ENCODE results near the gene NGEF. TPM values are rescaled to one million over a fixed set of nuclear protein-coding genes. Genes with fewer than 3 reads are reported as not detected.

Gene NGEF
- polyA plus RNA-seq, 1 experiment, result 0.10 TPM

DNA sequence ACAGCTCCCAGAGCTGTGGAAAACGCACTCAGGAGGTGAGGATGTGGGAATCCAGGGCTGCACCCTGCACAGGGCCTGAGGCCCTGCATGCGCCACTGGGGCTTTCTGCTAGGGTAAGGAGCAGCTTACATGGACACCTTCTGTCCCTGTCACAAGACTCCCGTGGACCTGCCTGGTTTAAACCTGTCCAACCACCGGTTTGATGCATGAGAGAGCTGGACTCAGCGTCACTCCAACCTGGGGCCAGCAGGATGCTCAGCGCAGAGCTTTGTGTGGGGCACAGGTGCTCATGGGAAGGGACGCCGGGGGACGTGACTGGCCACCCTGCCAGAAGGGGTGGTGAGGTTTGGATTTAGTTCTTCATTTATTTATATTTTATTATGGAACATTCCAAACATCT lies 118.8 kb downstream of the NGEF start:
- ChIA-PET POLR2A (no interaction called here), CTCF (no interaction called here)
- TF ChIP-seq CTCF (IDR thresholded peaks at IDR 0.05; ENCODE audit: low read depth, low read length), result no peak
- Histone ChIP-seq H3K27ac (ENCODE audit: low read depth, low read length) (no peak overlapping the region), H3K4me3 (ENCODE audit: low read depth, low read length) (no peak overlapping the region), H3K27me3 (ENCODE audit: control insufficient read depth, insufficient read depth, low read length) (peaks cover 2% of the 10 kb centered on the region), H3K9me3 (ENCODE audit: control insufficient read depth, insufficient read depth, low read length) (no peaks in the 10 kb centered on the region; the same call in 1 of the 2 replicates)
- DNase-seq (ENCODE audit: low read depth, low spot score), result no peak

GRCh38 chr2:232893834-232894233 lies 119.2 kb downstream of the NGEF start:
- POLR2A ChIA-PET, result no interaction called here
- CTCF ChIA-PET, result no interaction called here
- no peaks in the 10 kb centered on the region; the same call in 1 of the 2 replicates for H3K9me3 ChIP-seq (ENCODE audit: control insufficient read depth, insufficient read depth, low read length)
- TF ChIP-seq CTCF (IDR thresholded peaks at IDR 0.05; ENCODE audit: low read depth, low read length), result no peak
- H3K27me3 ChIP-seq (ENCODE audit: control insufficient read depth, insufficient read depth, low read length), result peaks cover 2% of the 10 kb centered on the region
- no peak for DNase-seq (ENCODE audit: low read depth, low spot score)
- no peak overlapping the region for H3K27ac ChIP-seq (ENCODE audit: low read depth, low read length)
- H3K4me3 ChIP-seq (ENCODE audit: low read depth, low read length), result no peak overlapping the region

DNA sequence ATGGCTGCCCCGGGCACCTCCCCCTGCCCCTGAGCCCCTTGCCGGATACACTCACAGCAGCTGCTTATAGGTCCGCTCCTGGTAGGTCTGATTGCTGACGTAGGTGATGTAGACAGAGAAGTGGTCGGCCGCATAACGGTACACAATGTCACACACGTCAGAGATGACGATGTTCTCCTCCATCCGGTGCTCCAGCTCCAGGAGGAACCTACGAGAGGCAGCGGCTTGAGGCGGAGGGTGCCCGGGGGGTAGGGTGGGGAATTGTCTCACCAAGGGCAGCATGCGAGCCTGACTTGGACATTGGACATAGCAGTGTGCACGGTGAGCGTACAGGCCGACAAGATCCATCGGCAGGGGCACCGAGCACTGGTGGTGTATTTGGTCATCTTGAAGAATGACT lies 120.2 kb downstream of the NGEF start:
- POLR2A ChIA-PET, result no interaction called here
- Histone ChIP-seq H3K27me3 (ENCODE audit: control insufficient read depth, insufficient read depth, low read length) (peaks cover 2% of the 10 kb centered on the region), H3K9me3 (ENCODE audit: control insufficient read depth, insufficient read depth, low read length) (no peaks in the 10 kb centered on the region; the same call in 1 of the 2 replicates), H3K4me3 (ENCODE audit: low read depth, low read length) (no peak overlapping the region), H3K27ac (ENCODE audit: low read depth, low read length) (no peak overlapping the region)
- CTCF ChIA-PET, result no interaction called here
- TF ChIP-seq CTCF (IDR thresholded peaks at IDR 0.05; ENCODE audit: low read depth, low read length), result no peak
- no peak for DNase-seq (ENCODE audit: low read depth, low spot score)

- no peak for TF ChIP-seq CTCF (IDR thresholded peaks at IDR 0.05; ENCODE audit: low read depth, low read length)
- POLR2A ChIA-PET, result no interaction called here
- CTCF ChIA-PET, result no interaction called here
- H3K27me3 ChIP-seq (ENCODE audit: control insufficient read depth, insufficient read depth, low read length), result peaks cover 2% of the 10 kb centered on the region
- no peak for DNase-seq (ENCODE audit: low read depth, low spot score)
- H3K9me3 ChIP-seq (ENCODE audit: control insufficient read depth, insufficient read depth, low read length), result no peaks in the 10 kb centered on the region; the same call in 1 of the 2 replicates
- no peak overlapping the region for H3K4me3 ChIP-seq (ENCODE audit: low read depth, low read length)
- no peak overlapping the region for H3K27ac ChIP-seq (ENCODE audit: low read depth, low read length)
These were observed 120.8 kb downstream of the NGEF start for GRCh38 chr2:232892221-232892620.

GRCh38 chr2:232891621-232892071 lies 121.4 kb downstream of the NGEF start:
- Histone ChIP-seq H3K27me3 (ENCODE audit: control insufficient read depth, insufficient read depth, low read length) (peaks cover 3% of the 10 kb centered on the region), H3K27ac (ENCODE audit: low read depth, low read length) (no peak overlapping the region), H3K4me3 (ENCODE audit: low read depth, low read length) (no peak overlapping the region), H3K9me3 (ENCODE audit: control insufficient read depth, insufficient read depth, low read length) (no peaks in the 10 kb centered on the region; the same call in 1 of the 2 replicates)
- ChIA-PET POLR2A (no interaction called here), CTCF (no interaction called here)
- no peak for TF ChIP-seq CTCF (IDR thresholded peaks at IDR 0.05; ENCODE audit: low read depth, low read length)
- DNase-seq (ENCODE audit: low read depth, low spot score), result no peak

Data from AG04450 (cell line).